H1 (cell line): ENCODE measurements around the gene KNCN. TPM values are rescaled to one million over a fixed set of nuclear protein-coding genes. Genes with fewer than 3 reads are reported as not detected.

Source experiments
- CTCF ChIA-PET: fragments of 300-600 bp; sonication (Branson Sonifier 250); formaldehyde crosslinking; loops from one replicate; lab custom pipeline; 2021; ENCODE audit not compliant: partially characterized antibody; lab: Charles Lee
- POLR2A ChIA-PET: fragments of 300-600 bp; sonication (Branson Sonifier 250); formaldehyde crosslinking; loops from one replicate; lab custom pipeline; 2021; ENCODE audit warnings: inconsistent platforms; ENCODE audit not compliant: partially characterized antibody; lab: Charles Lee
- DNase-seq, 2 experiments: peaks; one replicate each; pipeline versions ENCODE4 v3.0.0 to v3.0.0-alpha.2; 2010 to 2022; ENCODE audit warnings: low spot score in 2 of 2, low read depth in 1 of 2, mixed read lengths in 1 of 2
- FAIRE-seq: peaks from 2 replicates; lab custom pipeline; 2011; peaks lifted over from hg19 to GRCh38; lab: Jason Lieb, UNC
- H2AFZ ChIP-seq: 2 replicates; pipeline ENCODE4 v1.8.1; 2012; ENCODE audit warnings: low read length, inconsistent platforms
- H2AK5ac ChIP-seq: 2 replicates; pipeline ENCODE4 v1.6.1; 2013; ENCODE audit warnings: low read depth, low read length
- H2BK120ac ChIP-seq: replicated peaks from 2 replicates; pipeline ENCODE3; 2013; ENCODE audit warnings: low read depth, low read length, inconsistent platforms
- H2BK12ac ChIP-seq: 2 replicates; pipeline ENCODE4 v1.6.1; 2013; ENCODE audit warnings: low read depth, low read length
- H2BK15ac ChIP-seq: 2 replicates; pipeline ENCODE4 v1.6.1; 2013; ENCODE audit warnings: low read length
- H2BK20ac ChIP-seq: 2 replicates; pipeline ENCODE4 v1.6.1; 2013; ENCODE audit warnings: low read length
- H2BK5ac ChIP-seq: 2 replicates; pipeline ENCODE4 v1.6.1; 2013; ENCODE audit warnings: low read depth, low read length
- H3K14ac ChIP-seq: 2 replicates; pipeline ENCODE4 v1.6.1; 2013; ENCODE audit warnings: inconsistent platforms; ENCODE audit not compliant: insufficient read length
- H3K18ac ChIP-seq: 2 replicates; pipeline ENCODE4 v1.6.1; 2013; ENCODE audit warnings: low read length; ENCODE audit errors: extremely low read depth
- H3K23ac ChIP-seq: 2 replicates; pipeline ENCODE4 v1.6.1; 2013; ENCODE audit warnings: inconsistent platforms; ENCODE audit not compliant: insufficient read length
- H3K23me2 ChIP-seq: 2 replicates; pipeline ENCODE4 v1.6.1; 2013; ENCODE audit warnings: low read depth, low read length
- H3K27ac ChIP-seq: 2 replicates; pipeline ENCODE4 v1.6.1; 2011; ENCODE audit warnings: low read depth, low read length, inconsistent platforms
- H3K27me3 ChIP-seq, 4 experiments: replicated peaks in 1 of 4; 1 replicate in 1 of 4; 2 replicates in 3 of 4; pipeline versions ENCODE4 v1.6.1 to v1.8.1; 2011 to 2013; ENCODE audit warnings: low read length in 3 of 4, mild to moderate bottlenecking in 3 of 4, inconsistent platforms in 2 of 4, mixed read lengths in 2 of 4, moderate library complexity in 1 of 4; ENCODE audit not compliant: control insufficient read depth in 3 of 4, insufficient read depth in 3 of 4; ENCODE audit errors: extremely low read depth in 1 of 4
- H3K36me3 ChIP-seq, 4 experiments: 2 replicates each; pipeline versions ENCODE4 v1.6.1 to v1.8.1; 2011 to 2013; ENCODE audit warnings: mild to moderate bottlenecking in 4 of 4, low read length in 3 of 4, moderate library complexity in 2 of 4, control low read depth in 1 of 4, inconsistent platforms in 1 of 4; ENCODE audit not compliant: insufficient read depth in 4 of 4, control insufficient read depth in 2 of 4
- H3K4ac ChIP-seq: replicated peaks from 2 replicates; pipeline ENCODE3; 2013; ENCODE audit warnings: low read length, low read depth, mixed read lengths, inconsistent platforms; ENCODE audit not compliant: insufficient read length
- H3K4me1 ChIP-seq, 4 experiments: replicated peaks in 1 of 4; 1 replicate in 1 of 4; 2 replicates in 3 of 4; pipeline versions ENCODE4 v1.6.1 to v1.8.1; 2011 to 2013; ENCODE audit warnings: low read length in 3 of 4, inconsistent platforms in 2 of 4, mixed read lengths in 1 of 4; ENCODE audit not compliant: insufficient read depth in 4 of 4, control insufficient read depth in 3 of 4
- H3K4me2 ChIP-seq, 2 experiments: 2 replicates each; pipeline versions ENCODE4 v1.6.1 to v1.8.1; 2011 to 2013; ENCODE audit warnings: low read depth in 2 of 2, low read length in 2 of 2, control low read depth in 1 of 2, inconsistent platforms in 1 of 2, mild to moderate bottlenecking in 1 of 2; ENCODE audit not compliant: insufficient read depth in 1 of 2
- H3K4me3 ChIP-seq, 4 experiments: fragments of 200-600, 300-600 bp in 1 of 4; sonication (generic), shearing (Covaris generic), sonication (Bioruptor Twin) in 1 of 4; 2 replicates each; pipeline versions ENCODE4 v1.5.1 to v1.8.1; 2011 to 2016; ENCODE audit warnings: low read length in 4 of 4, low read depth in 3 of 4, control low read depth in 2 of 4, inconsistent platforms in 2 of 4, mild to moderate bottlenecking in 2 of 4, mixed read lengths in 1 of 4, moderate library complexity in 1 of 4; ENCODE audit not compliant: insufficient read depth in 2 of 4; ENCODE audit errors: extremely low read depth in 1 of 4
- H3K56ac ChIP-seq: replicated peaks from 2 replicates; pipeline ENCODE3; 2013; ENCODE audit warnings: low read depth, mild to moderate bottlenecking, mixed read lengths, low read length, inconsistent platforms; ENCODE audit not compliant: insufficient read length
- H3K79me1 ChIP-seq: 2 replicates; pipeline ENCODE4 v1.6.1; 2013; ENCODE audit warnings: low read depth, low read length, control low read depth
- H3K79me2 ChIP-seq, 2 experiments: 2 replicates each; pipeline versions ENCODE4 v1.6.1 to v1.8.1; 2012 to 2013; ENCODE audit warnings: low read length in 2 of 2, mild to moderate bottlenecking in 2 of 2, inconsistent platforms in 1 of 2; ENCODE audit not compliant: insufficient read depth in 2 of 2, control insufficient read depth in 1 of 2
- H3K9ac ChIP-seq, 4 experiments: replicated peaks in 1 of 4; 1 replicate in 1 of 4; 2 replicates in 3 of 4; pipeline versions ENCODE4 v1.6.1 to v1.8.1; 2011 to 2013; ENCODE audit warnings: low read depth in 3 of 4, low read length in 3 of 4, control low read depth in 2 of 4, mild to moderate bottlenecking in 2 of 4, moderate library complexity in 2 of 4, inconsistent platforms in 1 of 4; ENCODE audit errors: extremely low read depth in 1 of 4
- H3K9me3 ChIP-seq, 2 experiments: 2 replicates each; pipeline versions ENCODE4 v1.6.1 to v1.8.1; 2012 to 2013; ENCODE audit warnings: mild to moderate bottlenecking in 2 of 2, moderate library complexity in 2 of 2, control low read depth in 1 of 2, inconsistent platforms in 1 of 2, low read depth in 1 of 2, low read length in 1 of 2, mixed read lengths in 1 of 2; ENCODE audit not compliant: insufficient read depth in 2 of 2
- H4K20me1 ChIP-seq, 2 experiments: replicated peaks in 1 of 2; 2 replicates each; pipeline versions ENCODE3 to v1.8.1; 2011 to 2013; ENCODE audit warnings: inconsistent platforms in 2 of 2, low read length in 2 of 2, mild to moderate bottlenecking in 1 of 2; ENCODE audit not compliant: insufficient read depth in 2 of 2, control insufficient read depth in 1 of 2
- H4K5ac ChIP-seq: 2 replicates; pipeline ENCODE4 v1.6.1; 2013; ENCODE audit warnings: low read length, low read depth, mixed read lengths, inconsistent platforms; ENCODE audit not compliant: insufficient read length
- H4K8ac ChIP-seq: 2 replicates; pipeline ENCODE4 v1.8.0; 2013; ENCODE audit warnings: mild to moderate bottlenecking, moderate library complexity, low read length, inconsistent platforms; ENCODE audit not compliant: insufficient read depth; ENCODE audit errors: extremely low read depth
- H4K91ac ChIP-seq: replicated peaks from 2 replicates; pipeline ENCODE3; 2013; ENCODE audit warnings: low read length, mixed read lengths, inconsistent platforms; ENCODE audit not compliant: insufficient read length
- BRCA1 ChIP-seq: IDR thresholded peaks from 2 replicates; pipeline ENCODE4 v1.6.1; 2012; ENCODE audit warnings: low read depth, low read length, improper control_type of control experiment
- CREB1 ChIP-seq: IDR thresholded peaks from 2 replicates; pipeline ENCODE4 v1.6.1; 2012; ENCODE audit warnings: inconsistent platforms
- JUN ChIP-seq: IDR thresholded peaks from 2 replicates; pipeline ENCODE4 v1.6.1; 2011; ENCODE audit warnings: low read depth, mild to moderate bottlenecking, improper control_type of control experiment, low read length
- KDM1A ChIP-seq: fragments of 200-600, 300-600 bp; sonication (generic); IDR thresholded peaks from 2 replicates; pipeline ENCODE4 v1.7.1; 2016; ENCODE audit warnings: mild to moderate bottlenecking, low read length, borderline replicate concordance
- KDM4A ChIP-seq: IDR thresholded peaks from one replicate; pipeline ENCODE4 v1.7.1; 2012; ENCODE audit warnings: low read depth, mild to moderate bottlenecking, moderate library complexity, low read length, inconsistent platforms; ENCODE audit not compliant: severe bottlenecking
- POU5F1 ChIP-seq: IDR thresholded peaks from 2 replicates; pipeline ENCODE4 v1.6.1; 2011; ENCODE audit warnings: low read depth, mild to moderate bottlenecking, low read length, moderate library complexity
- RAD21 ChIP-seq, 2 experiments: IDR thresholded peaks in 1 of 2; conservative IDR thresholded peaks in 1 of 2; 2 replicates each; pipeline ENCODE4 v1.6.1; 2011; ENCODE audit warnings: low read depth in 2 of 2, low read length in 2 of 2, improper control_type of control experiment in 1 of 2, inconsistent platforms in 1 of 2, mild to moderate bottlenecking in 1 of 2, moderate library complexity in 1 of 2
- SRF ChIP-seq: IDR thresholded peaks from 2 replicates; pipeline ENCODE4 v1.6.1; 2011; ENCODE audit warnings: mild to moderate bottlenecking, low read depth, low read length, moderate library complexity
- TAF1 ChIP-seq: IDR thresholded peaks from 2 replicates; pipeline ENCODE4 v1.6.1; 2011; ENCODE audit warnings: mild to moderate bottlenecking, low read depth, low read length
- WGBS, 2 experiments: shearing (Covaris generic) in 1 of 2; methylation state at CpG; one replicate each; pipeline versions ENCODE4 v1.1.6 to v1.1.7; 2013 to 2015; ENCODE audit warnings: low lambda C conversion rate in 2 of 2, mixed read lengths in 2 of 2, inconsistent platforms in 1 of 2, low coverage in 1 of 2, missing lambda C conversion rate in 1 of 2; ENCODE audit not compliant: insufficient replicate concordance in 2 of 2, insufficient coverage in 1 of 2, insufficient read length in 1 of 2; ENCODE audit errors: extremely low coverage in 1 of 2, missing lambda C conversion rate in 1 of 2; 5-methylcytosine and 5-hydroxymethylcytosine counted together
- polyA plus RNA-seq, 7 experiments: library from polyadenylated mRNA; depleted of rRNA in 3 of 7; stranded (reverse) in 5 of 7; unstranded in 2 of 7; fragments of >200 nt in 5 of 7; fragments of 200-250 nt in 2 of 7; gene quantifications; 1 replicate in 5 of 7; 2 replicates in 1 of 7; 4 replicates in 1 of 7; pipeline versions ENCODE4 v1.2.1 to v1.2.3, GENCODE V29; 2011 to 2013; ENCODE audit warnings: missing spikeins in 2 of 7, mixed read lengths in 2 of 7
- total RNA-seq: library from RNA; stranded (reverse); fragmentation: NEBNext Ultra II Directional; extraction: Animal tissue kit (Norgen Biotek cat#: 25700); gene quantifications from 2 replicates; pipeline ENCODE4 v1.2.1, GENCODE V29; 2021
- TF ChIP-seq, protein P1 (sequence below), 3 experiments: IDR thresholded peaks; 1 replicate in 2 of 3; 2 replicates in 1 of 3; pipeline versions ENCODE4 v1.5.1 to v1.6.1; 2011; ENCODE audit warnings: low read length in 3 of 3, mild to moderate bottlenecking in 3 of 3, inconsistent platforms in 2 of 3, low read depth in 1 of 3, moderate library complexity in 1 of 3; ENCODE audit not compliant: insufficient read depth in 1 of 3; ENCODE audit errors: control extremely low read depth in 1 of 3

KNCN gene
- total and polyA plus RNA-seq, 2 of the 8 experiments (the other 6 are each of a cell fraction or from before 2014, with no cell fraction given), result not detected

DNA sequence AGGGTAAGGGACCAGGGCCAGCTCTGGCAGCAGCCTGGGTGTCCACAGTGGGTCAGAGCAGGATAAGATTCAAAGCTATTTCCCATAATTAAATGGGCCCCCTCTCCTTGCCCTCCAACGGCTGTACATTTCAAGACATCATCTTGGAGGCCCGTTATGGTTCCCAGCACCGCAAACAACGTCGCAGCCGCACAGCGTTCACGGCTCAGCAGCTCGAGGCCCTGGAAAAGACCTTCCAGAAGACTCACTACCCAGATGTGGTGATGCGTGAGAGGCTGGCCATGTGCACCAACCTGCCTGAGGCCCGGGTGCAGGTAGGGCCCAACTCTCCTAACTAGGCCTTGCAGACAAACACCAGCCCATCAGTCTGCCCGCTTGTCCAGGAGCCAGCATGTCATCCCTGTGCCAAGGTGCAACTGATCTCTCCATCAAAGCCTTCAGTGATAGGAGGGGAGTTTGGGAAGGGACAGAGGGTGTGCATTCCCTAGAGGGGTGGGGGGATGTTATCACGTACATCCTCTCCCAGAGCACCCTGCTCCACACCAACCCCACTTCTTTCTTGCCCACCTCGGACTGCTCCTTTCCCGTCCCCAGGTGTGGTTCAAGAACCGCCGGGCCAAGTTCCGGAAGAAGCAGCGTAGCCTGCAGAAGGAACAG is 41.0 kb downstream of the KNCN start:
- POLR2A ChIA-PET, result interaction anchor here (0.9 to 1.3 kb wide), 3 partner anchors 8 to 31 kb away, joined by 3 to 4 read pairs (median 3); no protein-coding TSS in a partner anchor
- Histone ChIP-seq H4K8ac (no peak overlapping the region; the same call in 1 of the 2 replicates), H3K9ac (no peak overlapping the region), H3K18ac (no peak overlapping the region), H3K79me1 (no peaks in the 10 kb centered on the region), H3K9me3 (no peaks in the 10 kb centered on the region), H3K4ac (no peak overlapping the region), H4K91ac (no peak overlapping the region), H3K4me2 (no peak overlapping the region), H2BK15ac (no peak overlapping the region), H3K23me2 (no peaks in the 10 kb centered on the region), H4K20me1 (no peaks in the 10 kb centered on the region), H3K27me3 (peaks cover 0 to 12% (median 2%) of the 10 kb centered on the region in 4 experiments; a peak in 3 of 7 replicates), H2BK20ac (no peak overlapping the region), H2BK5ac (no peak overlapping the region), H3K27ac (no peak overlapping the region), H3K4me3 (no peak overlapping the region), H2BK12ac (0 out of 2 replicates have a peak overlapping the region, but pooled peaks have one; percentile 39), H2AK5ac (no peak overlapping the region), H4K5ac (no peak overlapping the region), H2AFZ (no peak overlapping the region), H3K23ac (no peak overlapping the region), H3K4me1 (peaks cover 0 to 22% (median 4%) of the 10 kb centered on the region in 4 experiments; a peak in 4 of 7 replicates), H3K14ac (no peak overlapping the region), H3K36me3 (no peaks in the 10 kb centered on the region), H3K56ac (no peak overlapping the region), H3K79me2 (no peaks in the 10 kb centered on the region), H2BK120ac (no peak overlapping the region)
- FAIRE-seq (no peak), DNase-seq (no peak)
- 92% methylated on average over 19 of the region's 19 CpGs; no CpG with 5 or more reads in 1 of the 2 experiments for WGBS, 2 experiments
- CTCF ChIA-PET, result interaction anchor here (0.8 to 18.9 kb wide), 4 partner anchors 16 to 65 kb away, joined by 3 to 287 read pairs (median 19); partner anchors contain the start of gene DMBX1
- no peak for TF ChIP-seq KDM1A
- TF ChIP-seq TAF1, result no peak
- no peak for TF ChIP-seq SRF
- TF ChIP-seq BRCA1, result no peak
- no peak for TF ChIP-seq RAD21 (IDR thresholded peaks at IDR 0.05 in 1 of 2, conservative IDR thresholded peaks at IDR 0.05 in 1 of 2; ENCODE audit: low read depth in 2 of 2, low read length in 2 of 2)
- TF ChIP-seq POU5F1, result no peak
- TF ChIP-seq, protein P1, sequence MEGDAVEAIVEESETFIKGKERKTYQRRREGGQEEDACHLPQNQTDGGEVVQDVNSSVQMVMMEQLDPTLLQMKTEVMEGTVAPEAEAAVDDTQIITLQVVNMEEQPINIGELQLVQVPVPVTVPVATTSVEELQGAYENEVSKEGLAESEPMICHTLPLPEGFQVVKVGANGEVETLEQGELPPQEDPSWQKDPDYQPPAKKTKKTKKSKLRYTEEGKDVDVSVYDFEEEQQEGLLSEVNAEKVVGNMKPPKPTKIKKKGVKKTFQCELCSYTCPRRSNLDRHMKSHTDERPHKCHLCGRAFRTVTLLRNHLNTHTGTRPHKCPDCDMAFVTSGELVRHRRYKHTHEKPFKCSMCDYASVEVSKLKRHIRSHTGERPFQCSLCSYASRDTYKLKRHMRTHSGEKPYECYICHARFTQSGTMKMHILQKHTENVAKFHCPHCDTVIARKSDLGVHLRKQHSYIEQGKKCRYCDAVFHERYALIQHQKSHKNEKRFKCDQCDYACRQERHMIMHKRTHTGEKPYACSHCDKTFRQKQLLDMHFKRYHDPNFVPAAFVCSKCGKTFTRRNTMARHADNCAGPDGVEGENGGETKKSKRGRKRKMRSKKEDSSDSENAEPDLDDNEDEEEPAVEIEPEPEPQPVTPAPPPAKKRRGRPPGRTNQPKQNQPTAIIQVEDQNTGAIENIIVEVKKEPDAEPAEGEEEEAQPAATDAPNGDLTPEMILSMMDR (IDR thresholded peaks at IDR 0.05; ENCODE audit: control extremely low read depth in 1 of 3, insufficient read depth in 1 of 3, low read depth in 1 of 3, low read length in 3 of 3), result no peak
- no peak for TF ChIP-seq CREB1
- TF ChIP-seq JUN, result no peak
- no peak for TF ChIP-seq KDM4A
